IPS-18c (cell line): ENCODE measurements around the gene CLEC6A.
A peak's percentile ranks its signal among the peaks of the same experiment; 100 is the strongest.
"Not testable (repeated sequence)": the region's sequence is repeated elsewhere in the genome, so short reads cannot be mapped to it uniquely, and the experiment has no call there.

Experiments used
- H3K4me3 ChIP-seq: 2 replicates; pipeline ENCODE4 v1.7.0; 2013; ENCODE audit warnings: low read depth, mild to moderate bottlenecking, low read length, moderate library complexity; ENCODE audit not compliant: insufficient read depth
- H3K9me3 ChIP-seq: one replicate; pipeline ENCODE4 v1.6.1; 2013; ENCODE audit warnings: mild to moderate bottlenecking, low read length, moderate library complexity; ENCODE audit not compliant: control insufficient read depth, insufficient read depth

Gene CLEC6A

DNA sequence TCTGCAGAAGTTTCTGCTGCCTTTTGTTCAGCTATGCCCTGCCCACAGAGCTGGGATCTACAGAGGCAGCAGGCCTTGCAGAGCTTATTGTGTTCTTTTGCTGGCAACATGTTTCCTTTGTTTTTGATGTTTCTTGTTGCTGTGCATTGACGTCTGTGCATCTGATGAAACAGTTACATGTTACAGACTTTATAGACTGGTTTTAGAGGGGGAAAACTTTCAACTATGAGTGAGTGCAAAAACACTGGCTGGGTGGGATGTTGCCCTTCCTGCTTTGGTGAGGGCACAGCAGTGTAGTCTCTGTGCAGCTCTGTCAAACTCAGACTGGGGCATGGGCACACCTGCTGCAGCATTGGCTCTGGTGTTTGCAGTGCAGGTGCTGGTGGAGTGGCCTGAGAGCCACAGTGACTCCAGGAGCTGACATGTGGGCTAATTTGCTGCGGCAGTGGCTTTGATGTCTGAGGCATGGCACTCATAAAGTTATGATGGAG is 26.9 kb downstream of the CLEC6A start:
- no peak overlapping the region for H3K4me3 ChIP-seq
- H3K9me3 ChIP-seq, result no peaks in the 10 kb centered on the region

DNA sequence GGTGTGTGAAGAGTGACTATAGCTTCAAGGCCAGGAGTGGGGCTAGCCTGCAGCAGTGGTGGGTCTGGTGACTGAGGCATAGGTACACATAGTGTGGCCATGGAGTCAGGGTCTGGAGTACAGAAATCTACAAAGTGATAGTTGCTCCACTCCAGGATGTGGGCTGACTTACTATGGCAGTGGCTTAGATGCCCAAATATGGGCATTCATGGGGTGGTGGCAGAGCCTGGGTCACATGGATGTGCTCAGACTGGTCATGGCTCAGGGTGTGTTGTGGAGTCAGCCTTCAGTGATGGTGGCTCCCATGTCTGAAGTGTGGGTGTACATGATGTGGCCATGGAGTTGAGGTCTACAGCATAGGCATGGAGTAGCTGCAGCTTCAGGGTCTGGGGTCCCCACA is 27.3 kb downstream of the CLEC6A start:
- no peak overlapping the region for H3K4me3 ChIP-seq
- no peaks in the 10 kb centered on the region for H3K9me3 ChIP-seq

DNA sequence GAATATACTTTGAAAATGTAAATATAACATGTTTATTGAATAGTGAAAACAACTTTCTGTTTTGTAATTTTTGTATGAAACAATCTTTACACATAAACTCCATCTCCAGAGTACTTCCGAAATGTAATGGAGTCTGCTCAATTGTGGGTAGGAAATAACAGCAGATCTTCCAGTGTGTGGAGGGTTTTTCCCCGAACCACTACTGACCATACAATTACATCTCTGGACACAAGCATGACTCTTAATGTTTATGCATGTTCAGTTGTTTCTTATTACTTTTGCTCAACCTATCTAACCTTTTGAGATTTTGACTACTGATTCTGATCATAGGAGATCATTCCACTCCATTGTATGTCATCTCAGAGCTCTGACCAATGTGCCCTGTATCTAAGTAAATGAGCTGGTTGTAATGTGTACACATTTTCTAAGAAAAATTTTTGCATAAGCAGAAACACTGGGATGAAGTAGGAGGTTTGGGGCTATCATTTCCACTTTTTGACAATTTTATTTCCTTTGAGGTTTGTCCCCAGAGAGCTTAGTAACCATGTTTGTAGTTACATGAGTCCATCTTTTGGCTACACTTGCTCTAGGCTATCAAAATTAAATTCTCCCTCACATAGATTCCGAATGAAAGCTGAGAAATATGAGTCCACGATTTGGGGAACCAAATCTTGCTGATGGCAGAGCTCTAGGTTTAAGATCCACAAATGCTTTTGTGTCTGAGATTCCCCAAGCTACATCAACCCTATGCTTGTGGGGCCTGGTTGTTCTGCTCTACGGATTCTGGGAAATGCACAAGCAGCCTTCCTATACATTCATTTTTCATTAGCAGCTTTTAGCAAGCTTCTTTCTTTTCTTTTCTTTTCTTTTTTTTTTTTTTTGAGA is 36.1 kb downstream of the CLEC6A start:
- no peaks in the 10 kb centered on the region for H3K9me3 ChIP-seq
- no peak overlapping the region for H3K4me3 ChIP-seq

DNA sequence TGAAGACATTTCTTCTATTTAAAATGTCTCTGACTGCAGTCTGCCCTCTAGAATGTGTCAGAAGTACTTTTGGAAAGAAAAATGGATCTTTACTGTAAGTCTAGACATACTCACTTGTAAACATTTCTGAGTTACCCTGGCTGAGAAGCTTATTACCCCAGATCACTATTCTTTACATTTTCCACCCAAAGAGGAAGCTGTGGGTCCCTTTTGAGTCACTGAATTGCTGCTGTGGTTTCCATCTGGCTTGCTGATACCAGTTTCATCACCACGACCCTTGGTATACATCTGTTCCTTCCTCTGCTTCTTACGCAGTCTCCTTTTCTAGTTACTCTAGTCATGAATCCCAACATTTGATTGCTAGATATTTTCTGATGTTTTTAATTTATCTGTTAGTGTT is 37.3 kb downstream of the CLEC6A start:
- no peaks in the 10 kb centered on the region for H3K9me3 ChIP-seq
- no peak overlapping the region for H3K4me3 ChIP-seq

DNA sequence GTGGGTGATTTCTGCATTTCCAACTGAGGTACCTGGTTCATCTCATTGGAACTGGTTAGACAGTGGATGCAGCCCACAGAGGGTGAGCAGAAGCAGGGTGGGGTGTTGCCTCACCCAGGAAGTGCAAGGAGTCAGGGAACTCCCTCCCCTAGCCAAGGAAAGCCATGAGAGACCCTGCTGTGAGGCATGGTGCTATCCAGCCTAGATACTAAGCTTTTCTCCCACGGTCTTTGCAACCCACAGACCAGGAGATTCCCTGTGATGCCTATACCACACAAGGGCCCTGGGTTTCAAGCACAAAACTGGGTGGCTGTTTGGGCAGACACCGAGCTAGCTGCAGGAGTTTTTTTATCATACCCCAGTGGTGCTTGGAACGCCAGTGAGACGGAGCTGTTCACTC is 39.9 kb downstream of the CLEC6A start:
- H3K9me3 ChIP-seq, result not testable (repeated sequence)
- 0 out of 2 replicates have a peak overlapping the region, but pooled peaks have one; percentile 4 for H3K4me3 ChIP-seq

DNA sequence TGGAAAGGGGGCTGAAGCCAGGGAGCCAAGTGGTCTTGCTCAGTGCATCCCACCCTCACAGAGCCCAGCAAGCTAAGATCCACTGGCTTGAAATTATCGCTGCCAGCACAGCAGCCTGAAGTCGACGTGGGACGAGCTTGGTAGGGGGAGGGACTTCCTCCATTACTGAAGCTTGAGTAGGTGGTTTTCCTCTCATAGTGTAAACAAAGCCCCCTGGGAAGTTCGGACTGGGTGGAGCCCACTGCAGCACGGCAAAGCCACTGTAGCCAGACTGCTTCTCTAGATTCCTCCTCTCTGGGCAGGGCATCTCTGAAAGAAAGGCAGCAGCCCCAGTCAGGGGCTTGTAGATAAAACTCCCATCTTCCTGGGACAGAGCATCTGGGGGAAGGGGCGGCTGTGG is 40.3 kb downstream of the CLEC6A start:
- not testable (repeated sequence) for H3K9me3 ChIP-seq
- 0 out of 2 replicates have a peak overlapping the region, but pooled peaks have one; percentile 4 for H3K4me3 ChIP-seq

DNA sequence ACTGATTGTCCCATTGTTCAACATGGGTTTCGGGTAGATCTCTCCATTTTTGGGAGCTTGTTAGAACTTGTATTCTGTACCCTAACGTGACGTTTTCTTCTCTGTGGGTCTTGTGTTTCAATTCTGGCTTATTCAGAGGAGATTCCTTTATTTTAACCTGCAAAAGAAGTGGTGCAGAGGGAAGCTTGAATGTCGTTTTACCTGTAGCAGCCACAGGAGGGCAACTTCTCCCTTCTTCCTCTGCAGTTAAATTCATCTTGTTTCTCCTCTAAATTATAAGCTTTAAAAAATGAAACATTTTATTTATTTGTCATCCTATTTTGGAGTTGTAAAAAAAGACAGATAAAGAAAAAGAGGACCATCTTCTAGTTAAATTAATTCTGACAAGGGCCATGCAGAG is 43.9 kb downstream of the CLEC6A start:
- no peak overlapping the region for H3K4me3 ChIP-seq
- no peaks in the 10 kb centered on the region for H3K9me3 ChIP-seq

DNA sequence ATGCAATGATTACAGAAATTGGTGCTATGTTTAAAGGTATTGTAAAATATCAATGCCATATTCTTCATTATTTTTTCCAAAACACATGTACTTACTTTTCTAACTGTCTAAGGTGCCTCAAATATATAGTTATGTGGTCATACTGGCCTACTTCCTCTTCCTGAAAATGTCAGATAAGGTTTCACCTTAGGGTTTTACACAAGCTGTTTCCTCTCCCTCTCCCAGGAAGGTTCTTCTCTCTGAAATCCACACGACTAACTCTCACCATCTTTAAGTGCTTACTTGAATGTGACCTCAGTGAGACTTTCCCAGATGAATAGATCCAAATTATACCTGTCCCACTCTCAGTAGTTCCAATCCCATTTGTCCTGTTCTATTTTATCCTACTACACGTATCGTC is 46.0 kb downstream of the CLEC6A start:
- no peak overlapping the region for H3K4me3 ChIP-seq
- no peaks in the 10 kb centered on the region for H3K9me3 ChIP-seq

DNA sequence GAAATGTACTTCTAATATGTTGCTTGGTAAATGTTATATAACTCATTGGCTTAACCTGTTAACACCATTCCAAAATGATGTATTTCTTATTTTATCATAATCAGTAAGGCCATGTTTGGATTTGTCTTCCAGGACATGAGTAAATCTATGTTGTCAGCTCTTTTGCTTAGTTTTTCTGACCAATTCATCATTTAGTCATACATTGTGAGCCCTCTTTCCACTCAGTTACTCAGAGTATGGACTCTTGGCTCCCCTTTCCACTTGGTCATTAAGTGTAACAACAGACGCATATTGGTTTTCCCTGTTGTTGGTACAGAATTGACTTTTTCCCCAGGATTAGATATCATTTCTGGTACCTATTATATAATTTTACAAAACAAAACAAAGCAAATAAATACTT is 48.6 kb downstream of the CLEC6A start:
- Histone ChIP-seq H3K9me3 (no peaks in the 10 kb centered on the region), H3K4me3 (no peak overlapping the region)

DNA sequence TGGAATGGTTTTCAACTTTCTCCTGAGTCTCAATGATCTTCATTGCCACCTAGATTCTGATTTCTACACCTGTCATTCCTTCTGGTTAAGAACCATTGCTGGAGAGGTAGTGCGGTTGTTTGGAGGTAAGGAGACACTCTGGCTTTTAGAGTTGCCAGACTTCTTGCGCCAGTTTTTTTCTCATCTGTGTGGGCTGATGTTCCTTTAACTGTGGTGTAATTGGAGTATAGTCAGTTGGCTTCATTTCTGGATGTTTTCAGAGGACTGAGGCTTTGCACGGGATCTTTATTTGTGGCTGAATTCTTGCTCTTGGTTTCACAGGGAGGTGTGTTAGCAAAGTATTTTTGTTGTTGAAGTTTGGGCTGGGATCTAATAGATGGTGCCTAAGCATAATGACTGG is 51.8 kb downstream of the CLEC6A start:
- H3K9me3 ChIP-seq, result no peaks in the 10 kb centered on the region

DNA sequence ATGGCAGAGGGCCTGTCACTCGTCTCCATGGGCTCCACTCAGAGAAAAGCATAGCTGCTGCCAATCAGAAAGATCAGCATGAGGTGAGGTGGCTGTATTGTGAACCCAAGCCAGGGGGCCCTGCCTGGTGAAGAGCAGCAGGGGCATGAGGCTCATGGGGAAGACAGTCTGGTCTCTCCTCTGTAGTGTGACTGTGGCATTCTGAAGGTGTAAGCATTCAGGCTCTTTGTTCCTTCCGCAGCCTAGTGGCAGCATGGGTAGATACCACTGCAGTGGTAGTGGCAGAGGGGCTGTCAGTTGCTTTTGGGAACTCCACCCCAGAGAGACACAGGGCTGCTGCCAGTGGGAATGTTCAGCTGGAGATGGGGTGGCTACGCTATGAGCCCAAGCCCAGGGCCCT is 52.5 kb downstream of the CLEC6A start:
- H3K4me3 ChIP-seq, result no peak overlapping the region

More for the DNA sequence above, 51.8 kb downstream of the CLEC6A start:
- no peak overlapping the region for H3K4me3 ChIP-seq

DNA sequence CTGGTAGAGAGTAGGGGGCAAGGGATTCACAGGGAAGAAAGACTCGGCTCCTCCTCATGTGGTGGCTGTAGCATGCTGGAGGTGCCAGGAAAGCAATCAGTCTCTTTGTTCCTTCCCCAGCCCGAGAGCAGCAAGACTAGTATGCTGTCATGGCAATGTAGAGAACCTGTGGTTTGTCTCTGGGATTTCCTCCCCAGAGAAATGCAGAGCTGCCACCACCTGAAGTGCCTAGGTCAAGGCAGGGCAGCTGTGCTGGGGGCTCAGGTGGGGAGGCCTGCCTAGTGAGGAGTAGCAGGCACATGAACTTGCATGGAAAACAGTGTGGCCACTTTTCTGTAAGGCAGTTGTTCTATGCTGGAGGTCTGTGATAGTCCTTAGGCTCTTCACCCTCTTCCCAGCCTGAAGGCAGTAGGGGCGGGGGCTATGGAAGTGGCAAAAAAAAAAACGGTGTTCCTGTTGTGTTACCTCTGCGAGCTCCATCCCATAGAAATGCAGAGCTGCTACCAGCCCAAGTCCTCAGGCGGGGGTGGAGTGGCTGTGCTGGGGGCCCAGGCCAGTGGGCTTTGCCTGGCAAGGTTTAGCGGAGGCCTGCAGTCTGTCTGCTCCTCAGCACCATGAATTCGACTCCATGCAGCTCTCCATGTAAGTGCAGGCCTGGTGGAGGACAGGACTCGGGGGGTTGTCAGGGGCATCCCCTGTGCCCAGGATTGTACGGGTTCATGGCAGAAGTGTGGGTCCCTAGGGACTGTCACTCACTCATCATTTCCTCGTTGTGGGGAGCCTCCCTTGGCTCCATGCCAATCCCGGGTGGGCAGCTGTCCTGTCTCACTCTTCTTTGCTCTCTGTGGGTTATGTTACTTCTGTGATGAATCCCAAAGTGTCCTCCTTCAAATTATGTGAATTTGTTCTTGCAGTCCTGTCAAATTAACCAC is 53.4 kb downstream of the CLEC6A start:
- no peak overlapping the region for H3K4me3 ChIP-seq

More for the DNA sequence above, 52.5 kb downstream of the CLEC6A start:
- no peaks in the 10 kb centered on the region for H3K9me3 ChIP-seq

DNA sequence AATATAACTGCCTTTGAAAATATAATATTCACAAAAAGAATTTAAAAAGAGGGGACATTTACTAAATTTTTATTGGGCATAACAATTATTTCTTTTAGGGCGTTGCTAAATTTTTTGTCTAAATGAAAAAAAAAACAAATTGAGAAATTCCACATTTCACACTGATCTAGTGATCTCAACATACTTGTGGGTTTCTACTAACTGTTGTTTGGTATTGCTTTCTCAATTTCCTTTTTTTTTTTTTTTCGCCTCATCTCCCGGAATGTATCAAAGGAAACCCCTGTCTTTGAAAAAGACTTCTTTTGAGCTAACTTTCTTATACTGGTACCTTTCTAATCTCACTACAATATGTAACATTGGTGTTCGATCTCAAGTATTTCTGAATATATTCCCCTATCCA is 57.5 kb downstream of the CLEC6A start, which contains the start of gene CLEC4D:
CLEC4D (plus strand) TSS at position 248 of the 400 bp plus-strand sequence. CDS start 230 bp downstream, outside the sequence.
- H3K9me3 ChIP-seq, result no peaks in the 10 kb centered on the region
- no peak within 1 kb of the TSS for H3K4me3 ChIP-seq

More for the DNA sequence above, 53.4 kb downstream of the CLEC6A start:
- no peaks in the 10 kb centered on the region for H3K9me3 ChIP-seq

DNA sequence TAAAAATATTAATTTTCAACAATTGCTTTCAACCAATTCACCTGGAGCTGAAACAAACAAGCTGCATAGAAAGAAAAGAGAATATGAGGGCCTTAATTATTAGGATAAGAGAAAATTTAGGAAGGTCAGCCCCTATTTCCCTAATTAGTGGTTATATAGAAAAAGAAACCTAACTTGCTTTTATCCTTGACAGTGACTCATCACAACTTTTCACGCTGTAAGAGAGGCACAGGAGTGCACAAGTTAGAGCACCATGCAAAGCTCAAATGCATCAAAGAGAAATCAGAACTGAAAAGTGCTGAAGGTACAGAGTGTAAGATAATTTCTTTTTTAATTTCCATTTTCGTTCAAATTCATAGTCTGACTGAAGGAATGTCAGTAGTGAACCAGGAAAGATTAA is 62.2 kb downstream of the CLEC6A start:
- H3K4me3 ChIP-seq, result no peak overlapping the region
- H3K9me3 ChIP-seq, result no peaks in the 10 kb centered on the region

DNA sequence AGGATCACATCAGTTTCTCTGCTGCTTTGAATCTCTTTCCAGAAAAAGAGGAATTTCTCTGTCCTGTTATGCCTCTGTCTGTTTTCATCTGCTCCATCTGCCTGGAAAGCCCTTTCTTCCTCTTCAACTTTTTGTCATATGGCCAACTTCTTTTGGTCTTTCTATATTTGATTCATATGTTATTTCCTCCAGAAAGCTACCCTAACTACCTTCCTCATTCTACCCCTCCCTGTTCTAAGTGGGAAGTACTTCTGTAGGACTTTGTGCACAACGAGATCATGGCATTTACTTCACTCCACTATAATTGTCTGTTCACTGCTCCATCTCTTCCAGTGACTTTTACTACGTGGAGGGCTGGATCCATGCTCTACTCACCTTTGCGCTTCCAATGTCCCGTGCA is 63.4 kb downstream of the CLEC6A start:
- Histone ChIP-seq H3K4me3 (no peak overlapping the region), H3K9me3 (no peaks in the 10 kb centered on the region)

DNA sequence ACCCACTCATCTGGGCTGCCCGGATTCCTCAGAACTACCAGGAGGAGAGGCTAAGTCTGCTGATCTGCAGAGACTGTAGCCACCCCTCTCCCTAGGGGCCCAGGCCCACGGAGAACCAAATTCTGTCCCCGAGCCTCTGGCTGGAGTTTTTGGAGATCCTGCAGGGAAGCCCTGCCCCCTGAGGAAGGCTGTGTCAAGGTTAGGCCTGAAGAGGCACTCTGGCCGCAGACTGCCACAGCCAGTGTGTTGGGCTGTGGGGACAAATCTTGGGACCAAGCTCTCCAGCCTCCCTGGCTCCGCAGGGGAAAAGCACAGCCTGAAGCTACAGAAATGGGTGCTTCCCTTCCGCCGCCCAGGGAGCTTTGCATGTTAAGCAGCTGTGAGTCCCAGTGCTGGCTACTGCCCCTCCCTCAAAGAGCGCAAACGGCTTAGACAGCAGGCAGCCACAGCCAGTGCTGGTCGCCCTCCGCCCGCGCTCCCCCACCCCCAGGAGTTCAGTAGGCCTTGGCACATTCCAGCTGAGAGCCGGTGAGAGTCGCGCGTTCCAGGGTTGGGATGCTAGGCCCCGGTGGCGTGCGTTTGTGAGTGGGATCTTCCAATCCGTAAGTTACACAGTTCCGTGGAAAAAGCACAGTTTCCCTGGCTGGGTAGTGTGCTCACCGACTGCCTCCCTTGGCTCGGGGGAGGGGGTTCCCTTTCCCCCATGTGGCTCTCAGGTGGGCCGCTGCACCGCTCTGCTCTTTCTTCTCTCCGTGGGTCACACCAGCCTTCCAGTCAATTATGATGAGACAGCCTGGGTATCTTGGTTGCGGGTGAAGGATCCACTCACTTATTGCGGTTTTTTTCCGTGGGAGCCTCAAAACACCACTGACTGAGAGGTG is 71.7 kb downstream of the CLEC6A start:
- 0 out of 2 replicates have a peak overlapping the region, but pooled peaks have one; percentile 28 for H3K4me3 ChIP-seq
- no peaks in the 10 kb centered on the region for H3K9me3 ChIP-seq
